Glutamatergic neuron (in vitro differentiated cells): ENCODE data around the gene MFSD6. TPM values are rescaled to one million over a fixed set of nuclear protein-coding genes. Genes with fewer than 3 reads are reported as not detected.

Experiments used
- DNase-seq: peaks from one replicate; pipeline ENCODE4 v3.0.0; 2022
- H3K27ac Mint-ChIP-seq: one replicate; pipeline ENCODE4 v1.8.0; 2020; ENCODE audit warnings: mild to moderate bottlenecking, mixed read lengths, inconsistent platforms; ENCODE audit not compliant: unreplicated experiment
- H3K27me3 Mint-ChIP-seq: one replicate; pipeline ENCODE4 v1.8.0; 2020; ENCODE audit warnings: mild to moderate bottlenecking, moderate library complexity, mixed read lengths, inconsistent platforms; ENCODE audit not compliant: unreplicated experiment
- H3K36me3 Mint-ChIP-seq: one replicate; pipeline ENCODE4 v1.8.0; 2020; ENCODE audit warnings: mild to moderate bottlenecking, mixed read lengths, inconsistent platforms; ENCODE audit not compliant: unreplicated experiment
- H3K4me1 Mint-ChIP-seq: one replicate; pipeline ENCODE4 v1.8.0; 2020; ENCODE audit warnings: mild to moderate bottlenecking, low read depth, mixed read lengths, inconsistent platforms; ENCODE audit not compliant: unreplicated experiment
- H3K4me3 Mint-ChIP-seq: one replicate; pipeline ENCODE4 v1.8.0; 2020; ENCODE audit warnings: mild to moderate bottlenecking, mixed read lengths, inconsistent platforms; ENCODE audit not compliant: unreplicated experiment
- H3K9me3 Mint-ChIP-seq: one replicate; pipeline ENCODE4 v1.8.0; 2020; ENCODE audit warnings: mild to moderate bottlenecking, moderate library complexity, mixed read lengths, inconsistent platforms; ENCODE audit not compliant: unreplicated experiment
- CTCF ChIP-seq: fragments of 200-600 bp; sonication (generic); IDR thresholded peaks from one replicate; pipeline ENCODE4 v1.5.0; 2021; ENCODE audit not compliant: partially characterized antibody, unreplicated experiment
- total RNA-seq: library from RNA; stranded (reverse); fragmentation: NEBNext Ultra II Directional; extraction: Animal tissue kit (Norgen Biotek cat#: 25700); gene quantifications from one replicate; pipeline ENCODE4 v1.2.1, GENCODE V29; 2021; ENCODE audit not compliant: unreplicated experiment

The MFSD6 gene
- total RNA-seq, 1 donor from 2014 or later, result 31.0 TPM

- no peak for TF ChIP-seq CTCF
- no peaks in the 10 kb centered on the region for H3K9me3 Mint-ChIP-seq
- H3K27me3 Mint-ChIP-seq, result no peaks in the 10 kb centered on the region
- H3K27ac Mint-ChIP-seq, result no peak overlapping the region
- H3K4me3 Mint-ChIP-seq, result no peak overlapping the region
- H3K4me1 Mint-ChIP-seq, result peaks cover 7% of the 10 kb centered on the region
- no peak for DNase-seq
- H3K36me3 Mint-ChIP-seq, result no peaks in the 10 kb centered on the region
These were observed 93.1 kb downstream of the MFSD6 start for GRCh38 chr2:190501231-190501630.

DNA sequence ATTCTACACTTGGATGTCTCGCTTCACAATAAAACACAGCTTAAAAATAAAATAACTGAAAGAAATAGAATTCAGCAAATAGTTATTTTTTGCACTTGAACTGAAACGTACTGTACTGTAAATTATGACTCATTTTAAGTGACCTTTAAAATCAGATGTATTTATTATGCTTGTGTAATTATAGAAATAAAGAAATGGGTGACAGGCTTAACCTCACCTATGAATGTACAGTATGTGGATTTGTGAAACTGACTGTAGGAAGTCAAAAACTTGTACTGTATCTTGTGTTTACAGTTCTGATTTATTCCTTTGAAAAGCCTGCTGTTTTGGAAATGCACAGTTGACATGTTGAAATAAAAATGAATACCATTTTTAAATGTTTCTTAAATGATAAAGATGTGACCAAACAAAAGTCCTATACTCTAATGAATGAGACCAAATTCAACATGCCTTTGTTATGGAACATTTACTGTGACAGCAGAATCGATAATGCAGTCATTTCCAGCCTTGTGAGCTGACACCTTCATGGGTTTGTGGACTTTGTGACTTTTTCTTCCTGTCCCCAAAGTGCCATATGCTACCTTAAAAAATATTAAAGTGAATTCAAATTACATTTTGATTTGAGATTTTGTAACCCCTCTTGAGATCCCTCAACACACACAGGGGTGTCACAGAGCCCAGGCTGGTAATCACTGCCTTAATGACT lies 93.7 kb downstream of the MFSD6 start:
- no peak for TF ChIP-seq CTCF
- no peaks in the 10 kb centered on the region for H3K36me3 Mint-ChIP-seq
- peaks cover 7% of the 10 kb centered on the region for H3K4me1 Mint-ChIP-seq
- no peak for DNase-seq
- H3K9me3 Mint-ChIP-seq, result no peaks in the 10 kb centered on the region
- H3K27me3 Mint-ChIP-seq, result no peaks in the 10 kb centered on the region
- no peak overlapping the region for H3K4me3 Mint-ChIP-seq
- H3K27ac Mint-ChIP-seq, result no peak overlapping the region

DNA sequence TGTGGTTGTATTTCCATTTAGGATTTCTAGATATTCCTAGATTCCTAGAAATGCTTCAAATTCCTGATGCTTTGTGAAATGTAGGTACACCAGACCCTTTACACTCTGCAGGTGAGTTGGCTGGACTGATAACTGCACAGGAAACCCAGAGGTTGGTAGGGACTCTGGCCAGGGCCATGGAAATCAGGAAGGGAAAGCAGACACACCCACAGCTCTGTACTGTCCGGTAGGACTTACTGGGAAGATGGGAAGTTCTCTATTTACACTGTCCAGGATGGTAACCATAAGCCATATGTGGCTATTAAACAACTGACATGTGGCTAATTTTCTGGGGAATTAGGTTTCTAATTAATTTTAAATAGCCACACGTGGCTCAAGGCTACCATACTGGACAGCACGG lies 94.9 kb downstream of the MFSD6 start:
- TF ChIP-seq CTCF, result no peak
- Mint-ChIP-seq H3K36me3 (no peaks in the 10 kb centered on the region), H3K27me3 (no peaks in the 10 kb centered on the region), H3K4me1 (peaks cover 7% of the 10 kb centered on the region), H3K9me3 (no peaks in the 10 kb centered on the region), H3K27ac (no peak overlapping the region), H3K4me3 (no peak overlapping the region)
- no peak for DNase-seq

DNA sequence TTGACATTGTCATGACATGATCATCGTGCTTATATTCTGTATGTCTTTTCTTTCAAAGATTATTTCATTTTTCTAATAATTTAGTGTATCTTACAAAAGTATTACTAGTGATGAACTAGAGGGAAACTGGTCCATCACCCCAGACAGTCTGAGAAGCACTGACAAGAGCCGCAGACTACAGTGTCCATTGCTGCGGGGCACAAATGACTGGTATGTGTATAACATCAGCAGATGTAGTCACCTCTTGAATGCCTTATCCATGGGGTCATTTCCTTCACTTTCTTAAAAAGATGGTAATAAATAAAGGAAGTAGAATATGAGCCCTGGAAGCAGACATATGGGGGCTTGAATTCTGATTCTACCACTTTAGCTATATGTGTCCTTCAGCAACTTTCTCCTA lies 96.8 kb downstream of the MFSD6 start:
- Mint-ChIP-seq H3K27ac (no peak overlapping the region), H3K36me3 (no peaks in the 10 kb centered on the region), H3K4me3 (no peak overlapping the region), H3K27me3 (no peaks in the 10 kb centered on the region), H3K9me3 (no peaks in the 10 kb centered on the region), H3K4me1 (peaks cover 7% of the 10 kb centered on the region)
- DNase-seq, result no peak
- TF ChIP-seq CTCF, result no peak

GRCh38 chr2:190505696-190506095 lies 97.5 kb downstream of the MFSD6 start:
- H3K27ac Mint-ChIP-seq, result no peak overlapping the region
- no peaks in the 10 kb centered on the region for H3K27me3 Mint-ChIP-seq
- DNase-seq, result no peak
- H3K36me3 Mint-ChIP-seq, result no peaks in the 10 kb centered on the region
- peaks cover 7% of the 10 kb centered on the region for H3K4me1 Mint-ChIP-seq
- TF ChIP-seq CTCF, result no peak
- no peak overlapping the region for H3K4me3 Mint-ChIP-seq
- H3K9me3 Mint-ChIP-seq, result no peaks in the 10 kb centered on the region
